ENCODE data around the gene TMEM217.

The TMEM217 gene

GRCh38 chr6:37169496-37170272 lies 88.3 kb downstream of the TMEM217 start, which contains the start of gene PIM1 (continued):
- TF ChIP-seq PRDM10 (tag by site-specific recombination; IDR thresholded peaks at IDR 0.05) (peak; percentile 70), SP3 (tag by site-specific recombination; IDR thresholded peaks at IDR 0.05) (peak; percentile 99), ZNF791 (tag by site-specific recombination; IDR thresholded peaks at IDR 0.05) (no peak), ZNF366 (tag by site-specific recombination; conservative IDR thresholded peaks at IDR 0.05) (no peak; the same call in none of the 2 replicates), ZFP41 (tag by site-specific recombination; IDR thresholded peaks at IDR 0.05; ENCODE audit: borderline replicate concordance) (no peak), ZNF768 (tag by site-specific recombination; IDR thresholded peaks at IDR 0.05) (no peak), PRDM1 (tag by site-specific recombination; IDR thresholded peaks at IDR 0.05) (no peak), ZBTB44 (tag by site-specific recombination; IDR thresholded peaks at IDR 0.05) (peak; percentile 51; the same call in 1 of the 2 replicates), INSM2 (tag by site-specific recombination; IDR thresholded peaks at IDR 0.05) (peak; percentile 92), ZNF571 (tag by site-specific recombination; IDR thresholded peaks at IDR 0.05) (no peak), ZNF335 (tag by site-specific recombination; conservative IDR thresholded peaks at IDR 0.05) (peak; percentile 86), ZBTB17 (tag by site-specific recombination; IDR thresholded peaks at IDR 0.05) (peak; percentile 63; the same call in 1 of the 2 replicates), KLF9 (tag by site-specific recombination; IDR thresholded peaks at IDR 0.05; ENCODE audit: low read depth) (peak; percentile 95), ZNF701 (tag by site-specific recombination; IDR thresholded peaks at IDR 0.05) (no peak), ZNF510 (tag by site-specific recombination; IDR thresholded peaks at IDR 0.05; ENCODE audit: insufficient replicate concordance) (no peak), ZSCAN5A (tag by site-specific recombination; IDR thresholded peaks at IDR 0.05) (no peak), ZNF214 (tag by site-specific recombination; IDR thresholded peaks at IDR 0.05; ENCODE audit: borderline replicate concordance) (no peak), ZNF677 (tag by site-specific recombination; IDR thresholded peaks at IDR 0.05) (no peak), ZNF707 (tag by site-specific recombination; IDR thresholded peaks at IDR 0.05) (no peak), ZNF354C (tag by site-specific recombination; IDR thresholded peaks at IDR 0.05; ENCODE audit: borderline replicate concordance, low read depth) (no peak), OVOL3 (tag by site-specific recombination; IDR thresholded peaks at IDR 0.05) (no peak), ZNF24 (tag by site-specific recombination; IDR thresholded peaks at IDR 0.05) (peak; percentile 84), ELK4 (IDR thresholded peaks at IDR 0.05; ENCODE audit: borderline replicate concordance, low read depth, low read length) (no peak), CTCF (tag by site-specific recombination; IDR thresholded peaks at IDR 0.05) (no peak), ZNF37A (tag by site-specific recombination; IDR thresholded peaks at IDR 0.05) (no peak), ZNF843 (tag by site-specific recombination; IDR thresholded peaks at IDR 0.05) (peak; percentile 86), ZNF48 (tag by site-specific recombination; IDR thresholded peaks at IDR 0.05) (no peak), ZNF138 (tag by site-specific recombination; IDR thresholded peaks at IDR 0.05; ENCODE audit: borderline replicate concordance) (no peak)
